SK-N-MC (cell line): ENCODE results near the gene ITGA7.

Source experiments
- DNase-seq: peaks from one replicate; pipeline ENCODE4 v3.0.0-alpha.2; 2011; ENCODE audit warnings: low read depth, low spot score
- H3K27ac ChIP-seq: fragments of 200-600 bp; sonication (generic); 2 replicates; pipeline ENCODE4 v1.5.1; 2016; ENCODE audit warnings: mixed run types
- H3K36me3 ChIP-seq: fragments of 200-600 bp; sonication (generic); 2 replicates; pipeline ENCODE4 v1.6.1; 2017; ENCODE audit warnings: antibody characterized with exemption, low read length, mixed read lengths; ENCODE audit not compliant: insufficient read depth
- H3K4me3 ChIP-seq: fragments of 200-600 bp; sonication (generic); 2 replicates; pipeline ENCODE4 v1.5.1; 2016
- H3K9ac ChIP-seq: fragments of 200-600 bp; sonication (generic); 2 replicates; pipeline ENCODE4 v1.8.0; 2017; ENCODE audit warnings: mixed run types, mixed read lengths; ENCODE audit not compliant: insufficient read length
- H3K9me3 ChIP-seq: fragments of 200-600 bp; sonication (generic); 2 replicates; pipeline ENCODE4 v1.6.1; 2017; ENCODE audit warnings: low read depth, mild to moderate bottlenecking, antibody characterized with exemption, low read length, moderate library complexity, mixed read lengths
- EZH2 ChIP-seq: fragments of 200-600 bp; sonication (generic); IDR thresholded peaks from one replicate; pipeline ENCODE4 v1.6.1; 2017; ENCODE audit warnings: antibody characterized with exemption
- FOXP2 ChIP-seq: optimal IDR thresholded peaks from 2 replicates; pipeline ENCODE3; 2011; ENCODE audit warnings: mild to moderate bottlenecking, moderate library complexity; ENCODE audit not compliant: insufficient read depth; ENCODE audit errors: extremely low read length, control extremely low read depth
- POLR2AphosphoS5 ChIP-seq: IDR thresholded peaks from 2 replicates; pipeline ENCODE4 v1.6.1; 2012; ENCODE audit warnings: mild to moderate bottlenecking, low read depth, low read length, borderline replicate concordance

The ITGA7 gene

GRCh38 chr12:55743406-55744339, 36.0 kb upstream of the ITGA7 start:
- H3K9me3 ChIP-seq = no peaks in the 10 kb centered on the region
- TF ChIP-seq POLR2AphosphoS5 = no peak
- peak overlapping the region; percentile 97 for H3K4me3 ChIP-seq
- DNase-seq = no peak
- H3K36me3 ChIP-seq = peaks cover 9% of the 10 kb centered on the region; the same call in 1 of the 2 replicates
- H3K9ac ChIP-seq = peak overlapping the region; percentile 38
- no peak overlapping the region for H3K27ac ChIP-seq

GRCh38 chr12:55742719-55743405, 35.2 kb upstream of the ITGA7 start, which contains the start of gene GDF11:
Gene GDF11 (plus strand): TSS chr12:55743122. CDS start chr12:55743317, 195 bp downstream.
- Histone ChIP-seq H3K9ac (peak within 1 kb of the TSS; percentile 43), H3K36me3 (0 out of 2 replicates have a peak, but pooled peaks cover 3% of the 10 kb centered on the region), H3K4me3 (peak within 1 kb of the TSS; percentile 97), H3K27ac (peak within 1 kb of the TSS; percentile 61; the same call in 1 of the 2 replicates), H3K9me3 (no peaks in the 10 kb centered on the region)
- no peak for DNase-seq
- TF ChIP-seq FOXP2 (no peak), POLR2AphosphoS5 (peak; percentile 88)

- H3K27ac ChIP-seq = peak overlapping the region; percentile 61; the same call in 1 of the 2 replicates
- H3K4me3 ChIP-seq = peak overlapping the region; percentile 70
- no peak for DNase-seq
- no peaks in the 10 kb centered on the region for H3K9me3 ChIP-seq
- H3K36me3 ChIP-seq = no peaks in the 10 kb centered on the region
- peak overlapping the region; percentile 43 for H3K9ac ChIP-seq
- TF ChIP-seq EZH2 (no peak), POLR2AphosphoS5 (no peak), FOXP2 (no peak)
These were observed 34.4 kb upstream of the ITGA7 start for GRCh38 chr12:55741931-55742680.

GRCh38 chr12:55739025-55739378, 31.3 kb upstream of the ITGA7 start:
- no peak for TF ChIP-seq FOXP2
- no peak for TF ChIP-seq EZH2
- TF ChIP-seq POLR2AphosphoS5 = no peak
- no peaks in the 10 kb centered on the region for H3K9me3 ChIP-seq
- peak overlapping the region; percentile 79; the same call in 1 of the 2 replicates for H3K4me3 ChIP-seq
- H3K36me3 ChIP-seq = no peaks in the 10 kb centered on the region
- H3K27ac ChIP-seq = no peak overlapping the region
- DNase-seq = no peak
- no peak overlapping the region for H3K9ac ChIP-seq

DNA sequence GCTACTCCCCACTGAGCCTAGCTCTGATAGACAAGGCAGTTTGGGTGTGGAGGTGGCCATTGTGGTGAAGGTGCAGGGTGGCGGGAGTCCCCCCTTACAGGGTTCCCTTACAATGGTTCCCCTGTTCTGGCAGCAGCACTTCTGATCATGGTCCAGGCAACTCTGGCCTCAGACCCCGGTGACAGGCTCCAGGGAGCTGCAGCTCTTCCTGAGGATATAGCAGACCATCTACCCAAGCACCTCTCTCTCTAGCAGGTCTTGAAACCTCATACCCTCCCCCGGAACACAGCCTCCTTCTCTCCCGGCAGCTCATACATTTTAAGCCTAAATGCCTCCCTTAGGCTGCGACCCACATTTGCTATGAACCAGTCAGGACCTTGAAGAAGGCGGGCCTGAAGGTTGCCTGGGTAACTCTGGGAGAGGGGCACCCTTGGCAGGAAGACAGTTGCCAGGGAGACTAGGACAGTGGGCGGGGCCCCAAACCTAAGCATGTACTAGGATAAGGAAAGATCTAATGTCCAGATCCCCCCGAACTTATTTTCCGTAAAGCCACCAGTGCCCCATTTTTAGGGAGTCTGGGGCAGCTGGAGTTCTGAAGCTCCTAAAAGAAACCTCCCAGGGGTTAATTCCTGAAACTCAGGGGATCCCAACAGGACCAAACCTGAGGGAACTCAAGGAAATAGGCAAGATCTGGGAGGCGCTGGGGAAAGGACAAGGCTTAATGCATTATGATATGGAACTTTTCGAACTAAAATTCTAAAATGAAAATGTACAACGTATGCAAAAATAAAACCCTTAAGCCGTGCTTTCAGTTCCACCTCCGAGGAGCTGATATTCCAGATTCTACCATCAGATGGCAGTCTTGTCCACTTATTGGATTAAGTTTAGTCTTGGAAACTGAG, 30.7 kb upstream of the ITGA7 start:
- TF ChIP-seq POLR2AphosphoS5 (peak; percentile 68; the same call in 1 of the 2 replicates), EZH2 (no peak), FOXP2 (peak; percentile 8)
- Histone ChIP-seq H3K36me3 (no peaks in the 10 kb centered on the region), H3K9me3 (no peaks in the 10 kb centered on the region), H3K9ac (peak overlapping the region; percentile 62), H3K27ac (peak overlapping the region; percentile 72), H3K4me3 (peak overlapping the region; percentile 79)
- peak; percentile 88 for DNase-seq

DNA sequence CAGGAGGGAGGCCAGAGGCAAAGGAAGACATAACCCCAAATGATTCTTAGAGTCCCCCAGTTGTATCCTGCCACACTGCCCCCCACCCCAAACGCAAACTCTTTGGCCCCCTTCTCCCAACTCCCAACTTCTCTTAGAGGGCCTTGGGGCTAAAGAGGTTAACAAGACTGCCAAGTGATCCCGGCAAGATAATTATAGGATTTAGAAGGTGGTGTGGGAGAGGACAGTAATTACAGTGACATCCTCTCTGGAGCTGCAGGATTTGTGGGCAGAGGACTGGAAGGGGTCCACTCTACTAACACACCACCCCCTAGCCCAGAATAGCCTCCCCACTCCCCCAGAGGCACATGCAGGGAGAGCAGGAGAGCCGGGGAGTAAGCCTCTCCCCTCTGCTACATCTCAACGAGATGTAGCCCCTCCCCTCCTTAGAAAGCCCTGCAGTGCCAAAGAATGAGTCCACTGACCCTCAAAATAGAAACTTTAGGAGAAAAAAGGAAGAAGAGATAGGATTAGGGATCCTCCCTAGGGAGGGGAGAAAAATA, 29.9 kb upstream of the ITGA7 start:
- peak overlapping the region; percentile 72 for H3K27ac ChIP-seq
- no peak for TF ChIP-seq EZH2
- no peak for TF ChIP-seq POLR2AphosphoS5
- TF ChIP-seq FOXP2 = no peak
- H3K9me3 ChIP-seq = no peaks in the 10 kb centered on the region
- no peak for DNase-seq
- peak overlapping the region; percentile 79 for H3K4me3 ChIP-seq
- no peaks in the 10 kb centered on the region for H3K36me3 ChIP-seq
- H3K9ac ChIP-seq = peak overlapping the region; percentile 62
